Liver (tissue), 3 donors: ENCODE data around the gene RO60.

Experiments used
- EGR1 ChIP-seq, 2 donors: IDR thresholded peaks; 2 replicates each; pipeline ENCODE4 v1.6.1; 2016 to 2018; ENCODE audit warnings: antibody characterized with exemption in 2 of 2, low read depth in 2 of 2
- FOXA1 ChIP-seq: IDR thresholded peaks from 2 replicates; pipeline ENCODE4 v1.6.1; 2016; ENCODE audit warnings: antibody characterized with exemption
- HNF4G ChIP-seq: IDR thresholded peaks from 2 replicates; pipeline ENCODE4 v1.6.1; 2016; ENCODE audit warnings: antibody characterized with exemption
- RAD21 ChIP-seq, 2 donors: IDR thresholded peaks; 2 replicates each; pipeline ENCODE4 v1.6.1; 2016; ENCODE audit warnings: antibody characterized with exemption in 2 of 2, mild to moderate bottlenecking in 2 of 2
- RXRA ChIP-seq, 2 donors: IDR thresholded peaks; 2 replicates each; pipeline ENCODE4 v1.6.1; 2017 to 2018; ENCODE audit warnings: antibody characterized with exemption in 2 of 2, mild to moderate bottlenecking in 1 of 2
- SP1 ChIP-seq: IDR thresholded peaks from 2 replicates; pipeline ENCODE4 v1.6.1; 2018; ENCODE audit warnings: antibody characterized with exemption, mild to moderate bottlenecking
- TAF1 ChIP-seq: conservative IDR thresholded peaks from 2 replicates; pipeline ENCODE4 v1.6.1; 2016; ENCODE audit warnings: antibody characterized with exemption, mild to moderate bottlenecking
- YY1 ChIP-seq: IDR thresholded peaks from 2 replicates; pipeline ENCODE4 v1.6.1; 2016; ENCODE audit warnings: antibody characterized with exemption, mild to moderate bottlenecking
- TF ChIP-seq, protein P1 (sequence below): fragments of 150-350 bp; IDR thresholded peaks from 2 replicates; pipeline ENCODE4 v1.5.1; 2017; ENCODE audit warnings: improper control_type of control experiment, low read depth, low read length; ENCODE audit not compliant: missing input control
- TF ChIP-seq, protein P2 (sequence below): IDR thresholded peaks from 2 replicates; pipeline ENCODE4 v1.6.1; 2016; ENCODE audit warnings: antibody characterized with exemption
- donor health status: healthy.
- donor health status: healthy.

- TF ChIP-seq, protein P1, sequence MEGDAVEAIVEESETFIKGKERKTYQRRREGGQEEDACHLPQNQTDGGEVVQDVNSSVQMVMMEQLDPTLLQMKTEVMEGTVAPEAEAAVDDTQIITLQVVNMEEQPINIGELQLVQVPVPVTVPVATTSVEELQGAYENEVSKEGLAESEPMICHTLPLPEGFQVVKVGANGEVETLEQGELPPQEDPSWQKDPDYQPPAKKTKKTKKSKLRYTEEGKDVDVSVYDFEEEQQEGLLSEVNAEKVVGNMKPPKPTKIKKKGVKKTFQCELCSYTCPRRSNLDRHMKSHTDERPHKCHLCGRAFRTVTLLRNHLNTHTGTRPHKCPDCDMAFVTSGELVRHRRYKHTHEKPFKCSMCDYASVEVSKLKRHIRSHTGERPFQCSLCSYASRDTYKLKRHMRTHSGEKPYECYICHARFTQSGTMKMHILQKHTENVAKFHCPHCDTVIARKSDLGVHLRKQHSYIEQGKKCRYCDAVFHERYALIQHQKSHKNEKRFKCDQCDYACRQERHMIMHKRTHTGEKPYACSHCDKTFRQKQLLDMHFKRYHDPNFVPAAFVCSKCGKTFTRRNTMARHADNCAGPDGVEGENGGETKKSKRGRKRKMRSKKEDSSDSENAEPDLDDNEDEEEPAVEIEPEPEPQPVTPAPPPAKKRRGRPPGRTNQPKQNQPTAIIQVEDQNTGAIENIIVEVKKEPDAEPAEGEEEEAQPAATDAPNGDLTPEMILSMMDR, result no peak
- TF ChIP-seq TAF1 (peak; percentile 66), RAD21 (IDR thresholded peaks at IDR 0.05) (peak; percentile 45 to 63), HNF4G (no peak), FOXA1 (peak; percentile 89), SP1 (peak; percentile 78), YY1 (peak; percentile 92), RXRA (IDR thresholded peaks at IDR 0.05) (peak; percentile 67 to 76), EGR1 (IDR thresholded peaks at IDR 0.05; ENCODE audit: low read depth in 2 of 2) (peak; percentile 12 to 85)
- TF ChIP-seq, protein P2, sequence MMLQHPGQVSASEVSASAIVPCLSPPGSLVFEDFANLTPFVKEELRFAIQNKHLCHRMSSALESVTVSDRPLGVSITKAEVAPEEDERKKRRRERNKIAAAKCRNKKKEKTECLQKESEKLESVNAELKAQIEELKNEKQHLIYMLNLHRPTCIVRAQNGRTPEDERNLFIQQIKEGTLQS, result peak; percentile 69
These were observed at the start of gene RO60, which contains the start of gene UCHL5 for GRCh38 chr1:193059282-193060114.
